Head of caudate nucleus (tissue), 42 donors: ENCODE results near the gene JMY.

Source experiments
- DNase-seq, 42 donors: peaks; one replicate each; pipeline versions ENCODE4 v3.0.0 to v3.0.0-alpha.2; 2020 to 2021; ENCODE audit warnings: mixed read lengths in 7 of 42
- intact Hi-C: fragments of 100-400 bp; cut with DNase I; formaldehyde crosslinking; loops from one replicate; pipeline ENCODE4 v1.15.0; 2022

Gene JMY

DNA sequence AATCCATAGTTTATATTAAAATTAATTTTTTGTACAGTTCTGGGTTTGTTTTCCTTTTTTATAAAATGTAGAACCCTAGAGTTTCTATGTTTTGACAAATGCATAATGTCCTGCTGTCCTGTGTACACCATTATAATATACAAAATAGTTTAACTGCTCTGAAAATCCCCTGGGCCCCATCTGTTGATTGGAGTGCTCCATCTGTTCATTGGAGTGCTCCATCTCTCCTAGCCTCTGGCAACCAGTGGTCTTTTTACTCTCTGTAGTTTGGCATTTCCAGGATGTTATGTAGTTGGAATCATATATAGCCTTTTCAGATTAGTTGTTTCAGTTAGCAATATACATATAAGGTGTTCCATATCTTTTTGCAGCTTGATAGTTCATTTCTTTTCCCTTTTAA lies 31.2 kb downstream of the JMY start:
- intact Hi-C loops = no loop called here
- DNase-seq = no peak

- no peak for DNase-seq
- intact Hi-C loops = no loop called here
These were observed 33.8 kb downstream of the JMY start for GRCh38 chr5:79269733-79270166.

DNA sequence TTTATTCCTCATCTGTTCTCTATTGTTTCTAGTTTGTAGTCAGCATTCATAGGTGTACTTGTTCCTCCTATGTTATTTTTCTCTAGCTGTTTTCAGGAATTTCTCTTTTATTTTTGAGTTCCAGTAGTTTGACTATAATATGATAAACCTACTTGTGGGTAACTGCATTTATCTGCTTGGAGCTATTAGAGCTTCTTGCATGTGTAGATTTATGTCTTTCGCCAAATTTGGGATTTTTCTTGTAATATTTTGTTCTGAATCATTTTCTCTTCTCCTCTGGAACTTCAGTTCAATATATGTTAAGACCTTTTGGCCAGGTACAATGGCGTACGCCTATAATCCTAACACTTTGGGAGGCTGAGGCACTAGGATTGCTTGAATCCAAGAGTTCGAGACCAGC lies 37.4 kb downstream of the JMY start:
- no peak for DNase-seq
- intact Hi-C loops = no loop called here

DNA sequence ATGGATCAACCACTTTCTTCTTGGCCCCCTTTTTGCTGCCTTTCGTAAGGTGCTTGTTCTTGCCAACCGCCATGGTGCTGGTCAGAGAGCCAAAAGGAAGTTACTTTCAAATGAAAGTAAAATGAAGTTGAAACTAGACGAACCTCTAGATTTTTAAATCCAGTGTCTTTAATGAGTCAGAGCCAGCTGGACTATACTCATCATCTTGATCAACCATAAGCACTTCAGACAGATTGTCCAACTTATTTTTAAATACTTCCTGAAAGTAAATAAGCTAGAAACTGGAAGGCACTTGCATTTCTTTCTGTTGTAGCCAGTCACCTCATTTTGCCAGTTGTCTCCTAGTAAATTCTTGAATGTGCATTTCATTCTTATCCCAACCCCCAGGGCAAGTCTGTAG lies 48.9 kb downstream of the JMY start:
- no peak for DNase-seq
- intact Hi-C loops = no loop called here

GRCh38 chr5:79285285-79285684 lies 49.4 kb downstream of the JMY start:
- intact Hi-C loops = no loop called here
- no peak for DNase-seq

DNA sequence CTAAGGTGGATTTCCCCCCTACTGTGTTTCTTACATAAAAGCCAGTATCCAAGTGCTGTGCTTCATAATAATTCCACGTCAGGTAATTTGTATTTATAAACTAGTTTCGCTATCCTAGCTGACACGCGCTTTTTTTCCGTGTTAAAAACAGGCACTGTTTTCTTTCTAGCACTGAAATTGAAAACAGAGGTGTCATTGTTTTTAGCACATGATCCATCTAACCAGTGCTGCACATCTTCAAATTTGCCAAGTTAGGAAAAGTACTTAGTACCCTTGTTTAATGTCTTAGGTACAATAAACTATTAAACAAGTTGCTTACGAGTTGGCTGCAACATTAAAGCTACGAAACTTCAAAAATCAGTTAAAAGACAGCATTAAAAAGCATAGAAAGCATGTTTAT lies 49.9 kb downstream of the JMY start:
- DNase-seq = no peak
- intact Hi-C loops = no loop called here

- intact Hi-C loops = no loop called here
- no peak for DNase-seq
These were observed 51.4 kb downstream of the JMY start for GRCh38 chr5:79287380-79287779.

DNA sequence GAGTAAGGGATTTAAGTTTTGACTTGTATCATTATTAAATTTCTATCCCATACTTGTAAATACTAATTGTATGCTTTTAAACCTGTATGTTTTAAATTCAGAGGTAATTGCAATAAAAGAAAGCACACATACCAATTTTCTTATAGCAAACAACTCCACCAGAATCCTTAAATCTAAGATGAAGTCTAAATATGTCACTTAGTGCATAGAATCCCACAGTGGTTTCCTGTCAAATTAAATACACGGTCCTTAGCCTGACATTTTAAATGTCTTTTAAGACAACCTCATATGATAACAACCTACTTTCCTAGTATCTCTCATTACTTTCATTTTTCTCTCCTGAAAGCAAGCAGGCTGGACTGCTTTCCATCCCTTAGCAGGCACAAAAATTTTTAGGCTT lies 52.0 kb downstream of the JMY start:
- intact Hi-C loops = no loop called here

GRCh38 chr5:79295029-79295428 lies 59.1 kb downstream of the JMY start:
- DNase-seq = no peak

More for the DNA sequence above, 52.0 kb downstream of the JMY start:
- DNase-seq = no peak

GRCh38 chr5:79297661-79298060 lies 61.7 kb downstream of the JMY start:
- intact Hi-C loops = no loop called here
- no peak for DNase-seq

More at GRCh38 chr5:79295029-79295428, 59.1 kb downstream of the JMY start:
- intact Hi-C loops = no loop called here

DNA sequence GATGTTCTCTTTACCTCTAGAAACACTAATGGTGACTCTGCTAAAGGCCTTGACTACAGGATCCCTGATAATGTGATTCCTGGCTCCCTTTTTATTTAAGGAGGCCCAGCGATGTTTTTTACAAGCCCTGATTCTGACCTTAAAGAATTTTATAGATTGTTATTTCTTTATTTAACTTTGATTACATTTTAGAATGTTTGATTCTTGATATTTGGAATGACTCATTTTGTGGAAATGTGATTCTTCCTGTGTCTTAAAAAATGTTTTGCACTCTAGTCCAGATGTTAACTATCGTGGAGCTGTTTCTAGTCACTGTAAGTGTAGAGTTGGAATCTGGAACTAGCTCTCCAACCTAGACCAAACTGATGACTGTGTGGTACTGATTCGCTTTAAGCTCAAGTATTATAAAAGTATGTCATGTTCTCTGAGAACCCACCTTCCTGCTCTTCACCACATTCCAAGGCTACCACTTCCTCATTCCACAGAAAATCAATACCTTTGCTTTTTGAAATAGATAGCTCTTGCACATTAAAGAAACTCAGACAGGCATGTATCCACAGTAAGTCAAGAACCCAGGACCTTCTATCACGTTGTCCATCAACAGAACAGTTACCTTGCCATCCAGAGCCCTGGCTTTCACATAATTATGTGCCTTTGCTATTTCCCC lies 65.2 kb downstream of the JMY start:
- intact Hi-C loops = no loop called here

GRCh38 chr5:79302454-79302853 lies 66.5 kb downstream of the JMY start:
- intact Hi-C loops = no loop called here
- DNase-seq = no peak

More for the DNA sequence above, 65.2 kb downstream of the JMY start:
- no peak for DNase-seq

DNA sequence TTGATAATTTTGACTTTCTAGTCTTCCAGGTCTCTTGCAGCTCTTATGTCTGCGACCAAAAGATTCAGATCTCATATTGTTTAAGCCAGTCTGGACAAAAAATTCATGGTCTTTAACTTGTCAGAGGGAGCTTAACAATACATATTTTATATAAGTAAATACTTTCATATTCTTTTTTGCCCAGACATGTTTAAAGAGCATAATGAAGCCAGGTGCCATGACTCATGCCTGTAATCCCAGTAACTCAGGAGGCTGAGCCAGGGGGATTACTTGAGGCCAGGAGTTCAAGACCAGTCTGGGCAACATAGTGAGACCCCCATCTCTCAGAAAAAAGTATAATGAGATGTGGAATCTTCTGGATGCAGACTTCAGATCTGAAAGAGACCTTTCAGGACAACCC lies 69.8 kb downstream of the JMY start:
- intact Hi-C loops = no loop called here
- no peak for DNase-seq

DNA sequence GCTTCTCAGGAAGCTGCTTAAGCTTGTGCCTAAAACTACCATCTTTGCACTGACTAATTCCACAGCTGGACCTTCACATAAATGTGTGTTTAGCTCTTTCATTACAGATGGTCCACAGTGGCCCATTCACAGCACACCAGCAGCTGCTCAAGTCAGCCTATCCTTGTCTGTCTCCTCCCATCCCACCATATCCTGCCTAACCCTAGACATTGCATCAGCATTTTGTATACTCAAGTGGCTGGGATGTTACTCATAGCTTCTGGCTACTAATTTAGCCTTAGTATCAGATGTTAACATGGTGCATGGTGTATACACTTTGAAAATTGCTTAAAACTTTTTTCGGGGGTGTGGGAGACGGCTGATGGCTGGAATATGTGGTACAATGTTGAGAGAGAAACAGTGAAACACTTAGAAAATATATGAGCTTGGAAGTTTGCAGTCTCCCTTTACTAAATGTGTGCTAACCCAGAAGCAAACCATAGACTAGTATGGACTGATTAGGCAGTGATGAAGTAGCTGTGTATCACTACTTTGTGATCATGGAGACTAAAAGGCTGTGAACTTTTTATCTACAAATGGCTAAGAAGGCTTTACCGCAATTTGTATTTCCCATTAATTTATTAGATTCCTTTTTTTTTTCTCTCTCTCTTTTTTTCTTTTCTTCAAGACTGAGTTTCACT lies 83.1 kb downstream of the JMY start:
- intact Hi-C loops = no loop called here
- DNase-seq = no peak

GRCh38 chr5:79329453-79329852 lies 93.5 kb downstream of the JMY start:
- intact Hi-C loops = no loop called here

GRCh38 chr5:79330071-79330470 lies 94.1 kb downstream of the JMY start:
- intact Hi-C loops = no loop called here
- DNase-seq = no peak

More at GRCh38 chr5:79329453-79329852, 93.5 kb downstream of the JMY start:
- DNase-seq = no peak

DNA sequence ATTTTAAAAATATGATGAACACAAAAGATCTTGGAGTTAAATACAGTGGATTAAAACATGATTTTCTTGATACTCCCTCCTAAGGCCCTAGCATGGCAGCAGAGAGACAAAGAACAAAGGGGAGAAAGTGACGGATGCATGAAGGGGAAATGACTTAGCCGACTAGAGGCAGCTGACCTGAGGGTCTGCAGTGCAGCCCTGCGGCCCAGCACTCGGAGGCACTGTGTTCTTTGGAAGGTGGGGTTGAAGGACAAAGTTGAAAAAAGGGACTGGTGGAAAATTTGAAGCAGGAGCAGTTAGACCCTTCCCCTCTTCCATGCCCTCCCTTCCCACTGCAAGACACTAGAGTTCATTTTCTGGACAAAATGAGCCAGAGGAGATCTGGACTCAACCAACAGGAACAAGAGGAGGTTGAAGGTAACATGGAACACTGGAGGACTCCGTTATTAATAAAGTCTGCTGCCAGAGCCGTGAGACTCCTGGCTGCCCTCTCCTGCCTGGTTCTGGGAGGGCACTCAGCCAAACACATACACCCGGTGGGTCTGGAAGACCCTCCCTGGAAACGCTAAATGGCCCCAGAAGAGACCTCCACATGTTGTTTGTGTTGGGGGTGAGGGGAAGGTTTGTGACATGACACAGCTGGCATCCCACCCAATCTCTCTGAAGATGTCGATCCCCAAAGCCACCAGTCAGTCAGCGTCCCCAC lies 98.1 kb downstream of the JMY start:
- intact Hi-C loops = no loop called here

DNA sequence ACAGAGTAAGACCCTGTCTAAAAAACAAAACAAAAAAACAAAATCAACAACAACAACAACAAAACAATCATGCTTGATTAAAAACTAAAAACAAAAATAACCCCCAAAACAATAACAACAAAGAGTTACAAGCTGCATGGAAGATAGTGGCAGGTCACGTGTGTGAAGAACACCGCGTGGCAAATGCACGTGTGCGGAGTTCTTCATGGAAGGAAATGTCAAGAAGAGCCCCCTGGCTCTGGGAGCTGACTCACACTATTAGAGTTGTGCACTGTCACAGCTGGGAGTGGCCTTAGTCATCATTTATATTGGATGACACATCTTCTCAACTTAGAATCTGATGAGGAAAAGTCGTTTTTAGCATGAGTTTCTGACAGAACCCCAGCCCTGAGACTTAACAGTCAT lies 110.5 kb downstream of the JMY start:
- peak in 26 of 42 donors; percentile 4 to 62 (median 27) for DNase-seq
- intact Hi-C loops = no loop called here

More for the DNA sequence above, 98.1 kb downstream of the JMY start:
- no peak for DNase-seq

DNA sequence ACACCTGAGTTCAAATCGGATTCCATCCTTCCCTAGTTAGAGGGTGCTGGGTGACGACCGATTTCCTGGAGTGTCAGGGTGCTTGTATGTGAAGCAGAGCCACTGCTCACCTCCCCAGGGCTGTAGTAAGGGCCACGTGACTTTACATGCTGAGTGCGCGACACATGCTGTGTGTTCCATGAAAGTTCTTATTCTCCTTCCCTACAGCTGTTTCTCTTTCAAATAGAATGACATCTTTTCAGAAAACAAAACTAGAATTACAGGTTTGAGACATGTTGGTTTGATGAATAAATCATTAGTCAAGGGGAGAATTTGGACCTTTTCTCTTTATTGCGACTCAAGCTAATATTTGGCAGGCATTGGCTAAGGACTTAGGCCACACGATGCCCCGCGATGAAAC lies 113.1 kb downstream of the JMY start:
- intact Hi-C loops = no loop called here
- no peak for DNase-seq

DNA sequence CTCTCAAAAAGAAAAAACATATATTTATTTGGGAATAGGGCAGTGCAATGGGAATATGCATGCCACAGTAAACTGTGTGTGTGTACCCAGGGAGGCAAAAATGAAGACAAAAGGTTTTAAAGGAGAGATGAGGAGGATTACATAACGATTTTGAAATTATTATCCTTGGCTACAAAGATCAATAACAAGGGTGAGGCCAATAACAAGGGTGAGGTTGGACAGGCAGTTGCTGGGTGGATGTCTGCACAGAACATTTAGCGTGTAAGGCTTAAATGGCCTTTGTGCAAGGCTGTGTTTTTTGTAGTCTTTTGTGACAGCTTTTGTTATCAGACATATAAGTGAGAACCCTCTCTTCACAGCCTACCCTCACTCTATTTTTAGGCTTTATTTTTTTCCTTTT lies 114.0 kb downstream of the JMY start:
- intact Hi-C loops = no loop called here
- no peak for DNase-seq
